Measurements from ENCODE around the gene C20orf202.

DNA sequence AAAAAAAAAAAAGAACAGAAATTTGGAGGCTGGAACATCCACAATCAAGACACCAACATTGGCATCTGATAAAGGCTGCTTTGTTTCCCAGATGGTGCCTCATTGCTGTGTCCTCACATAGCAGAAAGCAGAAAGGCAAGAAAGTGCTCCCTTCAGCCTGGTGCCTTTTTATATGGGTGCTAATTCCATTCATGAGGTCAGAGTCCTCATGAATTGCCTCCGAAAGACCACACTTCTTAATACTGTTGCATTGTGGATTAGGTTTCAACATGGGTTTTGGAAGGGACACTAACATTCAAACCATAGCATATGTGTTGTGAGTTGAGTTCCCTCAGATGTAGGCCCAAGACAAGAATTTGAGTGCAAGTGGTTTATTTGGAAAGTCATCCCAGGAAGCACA is 8.0 kb upstream of the C20orf202 start:
- TF ChIP-seq TP53 (CRISPR knock-in tag; IDR thresholded peaks at IDR 0.05): no peak
- TF ChIP-seq, protein P1, sequence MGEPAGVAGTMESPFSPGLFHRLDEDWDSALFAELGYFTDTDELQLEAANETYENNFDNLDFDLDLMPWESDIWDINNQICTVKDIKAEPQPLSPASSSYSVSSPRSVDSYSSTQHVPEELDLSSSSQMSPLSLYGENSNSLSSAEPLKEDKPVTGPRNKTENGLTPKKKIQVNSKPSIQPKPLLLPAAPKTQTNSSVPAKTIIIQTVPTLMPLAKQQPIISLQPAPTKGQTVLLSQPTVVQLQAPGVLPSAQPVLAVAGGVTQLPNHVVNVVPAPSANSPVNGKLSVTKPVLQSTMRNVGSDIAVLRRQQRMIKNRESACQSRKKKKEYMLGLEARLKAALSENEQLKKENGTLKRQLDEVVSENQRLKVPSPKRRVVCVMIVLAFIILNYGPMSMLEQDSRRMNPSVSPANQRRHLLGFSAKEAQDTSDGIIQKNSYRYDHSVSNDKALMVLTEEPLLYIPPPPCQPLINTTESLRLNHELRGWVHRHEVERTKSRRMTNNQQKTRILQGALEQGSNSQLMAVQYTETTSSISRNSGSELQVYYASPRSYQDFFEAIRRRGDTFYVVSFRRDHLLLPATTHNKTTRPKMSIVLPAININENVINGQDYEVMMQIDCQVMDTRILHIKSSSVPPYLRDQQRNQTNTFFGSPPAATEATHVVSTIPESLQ (CRISPR knock-in tag; IDR thresholded peaks at IDR 0.05): no peak

All from WTC11 (cell line).